Colon (tissue), 2 donors: ENCODE measurements around the gene FAM222A.

Experiments used
- FAIRE-seq: peaks from 2 replicates; lab custom pipeline; 2012; peaks lifted over from hg19 to GRCh38; lab: Jason Lieb, UNC
- donor health status: control.
- donor health status: control.

FAM222A gene

GRCh38 chr12:109710747-109711595, 2.7 kb upstream of the FAM222A start:
- no peak for FAIRE-seq

- no peak for FAIRE-seq
Measured at GRCh38 chr12:109711596-109712461, 1.8 kb upstream of the FAM222A start.

GRCh38 chr12:109714141-109714912, 702 bp downstream of the FAM222A start:
- no peak for FAIRE-seq

GRCh38 chr12:109714913-109715244, 1.3 kb downstream of the FAM222A start:
- no peak for FAIRE-seq

GRCh38 chr12:109715310-109716091, 1.9 kb downstream of the FAM222A start:
- FAIRE-seq, result no peak

- FAIRE-seq, result no peak
Measured at GRCh38 chr12:109716092-109716479, 2.5 kb downstream of the FAM222A start.

GRCh38 chr12:109716512-109717389, 3.1 kb downstream of the FAM222A start:
- no peak for FAIRE-seq

GRCh38 chr12:109717390-109718357, 4.0 kb downstream of the FAM222A start:
- FAIRE-seq, result no peak

- FAIRE-seq, result no peak
Measured at GRCh38 chr12:109718390-109718789, 4.8 kb downstream of the FAM222A start.

- FAIRE-seq, result no peak
Measured at GRCh38 chr12:109719123-109720022, 5.7 kb downstream of the FAM222A start.

GRCh38 chr12:109720152-109720856, 6.7 kb downstream of the FAM222A start:
- FAIRE-seq, result no peak

- no peak for FAIRE-seq
Measured at GRCh38 chr12:109720857-109721189, 7.2 kb downstream of the FAM222A start.

- FAIRE-seq, result no peak
Measured at GRCh38 chr12:109721276-109721675, 7.7 kb downstream of the FAM222A start.

GRCh38 chr12:109722022-109722720, 8.5 kb downstream of the FAM222A start:
- FAIRE-seq, result no peak

- no peak for FAIRE-seq
Measured at GRCh38 chr12:109722721-109723094, 9.1 kb downstream of the FAM222A start.

- FAIRE-seq, result no peak
Measured at GRCh38 chr12:109723311-109723881, 9.8 kb downstream of the FAM222A start.

GRCh38 chr12:109724321-109724892, 10.8 kb downstream of the FAM222A start:
- FAIRE-seq, result no peak
